Left lung (tissue), 14 donors: ENCODE results near the gene POLR3C. TPM values are rescaled to one million over a fixed set of nuclear protein-coding genes. Genes with fewer than 3 reads are reported as not detected.

Source experiments
- ATAC-seq: fragments of 200-7000 bp; cut with Tn5 transposase; one replicate; pipeline ENCODE4 v1.9.1; 2020; ENCODE audit warnings: moderate library complexity
- DNase-seq, 4 donors: peaks; one replicate each; pipeline ENCODE4 v3.0.0-alpha.2; 2013 to 2020
- H3K27ac ChIP-seq, 2 donors: fragments of 200-600 bp; sonication (generic) in 1 of 2; one replicate each; pipeline versions ENCODE4 v1.5.0 to v1.8.0; 2020 to 2021
- H3K27me3 ChIP-seq, 2 donors: fragments of 200-600 bp; sonication (generic) in 1 of 2; one replicate each; pipeline versions ENCODE4 v1.5.0 to v1.8.0; 2020 to 2021
- H3K36me3 ChIP-seq, 2 donors: fragments of 200-600 bp; sonication (generic) in 1 of 2; one replicate each; pipeline versions ENCODE4 v1.5.0 to v1.8.0; 2020 to 2021
- H3K4me1 ChIP-seq, 2 donors: fragments of 200-600 bp; one replicate each; pipeline ENCODE4 v1.8.0; 2021
- H3K4me3 ChIP-seq, 2 donors: fragments of 200-600 bp; sonication (generic) in 1 of 2; one replicate each; pipeline versions ENCODE4 v1.5.0 to v1.8.0; 2020 to 2021; ENCODE audit warnings: mild to moderate bottlenecking in 1 of 2
- H3K9me3 ChIP-seq, 2 donors: fragments of 200-600 bp; sonication (generic) in 1 of 2; one replicate each; pipeline versions ENCODE4 v1.5.0 to v1.8.0; 2020 to 2021
- intact Hi-C, 2 donors: fragments of 100-400 bp; cut with DNase I; formaldehyde crosslinking; loops; one replicate each; pipeline versions ENCODE4 v1.11.2 to v1.14.2; 2022
- long read RNA-seq, 12 donors: library from polyadenylated mRNA in 2 of 12; unstranded in 2 of 12; transcript quantifications; one replicate each; pipeline ENCODE4 v2.0.0 and lab custom pipeline, GENCODE V29; 2019 to 2026
- polyA plus RNA-seq, 6 donors: library from polyadenylated mRNA; unstranded; fragments of 120-200 nt; gene quantifications; one replicate each; pipeline ENCODE4 v1.2.1, GENCODE V29; 2013; ENCODE audit not compliant: insufficient read length in 6 of 6
- total RNA-seq, 2 donors: library from RNA; stranded (reverse); fragmentation: NEBNext Ultra II Directional; extraction: Animal tissue kit (Norgen Biotek cat#: 25700); gene quantifications; one replicate each; pipeline ENCODE4 v1.2.1, GENCODE V29; 2021
- TF ChIP-seq, protein P1 (sequence below), 2 donors: fragments of 200-600 bp; sonication (generic) in 1 of 2; IDR thresholded peaks; one replicate each; pipeline versions ENCODE4 v1.5.0 to v1.8.0; 2021; ENCODE audit warnings: antibody characterized with exemption in 2 of 2
- donor health status: DM: no; HTN: yes; CAD: no.
- donor health status: DM: no; HTN: no; CAD: no.

POLR3C gene, protein sequence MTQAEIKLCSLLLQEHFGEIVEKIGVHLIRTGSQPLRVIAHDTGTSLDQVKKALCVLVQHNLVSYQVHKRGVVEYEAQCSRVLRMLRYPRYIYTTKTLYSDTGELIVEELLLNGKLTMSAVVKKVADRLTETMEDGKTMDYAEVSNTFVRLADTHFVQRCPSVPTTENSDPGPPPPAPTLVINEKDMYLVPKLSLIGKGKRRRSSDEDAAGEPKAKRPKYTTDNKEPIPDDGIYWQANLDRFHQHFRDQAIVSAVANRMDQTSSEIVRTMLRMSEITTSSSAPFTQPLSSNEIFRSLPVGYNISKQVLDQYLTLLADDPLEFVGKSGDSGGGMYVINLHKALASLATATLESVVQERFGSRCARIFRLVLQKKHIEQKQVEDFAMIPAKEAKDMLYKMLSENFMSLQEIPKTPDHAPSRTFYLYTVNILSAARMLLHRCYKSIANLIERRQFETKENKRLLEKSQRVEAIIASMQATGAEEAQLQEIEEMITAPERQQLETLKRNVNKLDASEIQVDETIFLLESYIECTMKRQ
- total RNA-seq = 10 to 100 TPM; 20.1 to 27.4 TPM
- 10 to 100 TPM; 32.3 to 40.6 (median 36.8) TPM for polyA plus RNA-seq
- long read RNA-seq, donor 1, transcript POLR3C-201 (15 exons, 1,851 nt) = major isoform, 5 of 5 reads
- long read RNA-seq, donor 1, partial matches to known transcripts = 0 of 5 reads
- long read RNA-seq, donor 1, other reads (novel, unspliced or antisense) = 0 of 5 reads
- long read RNA-seq, donor 2, transcript POLR3C-201 (15 exons, 1,851 nt) = major isoform, 8 of 8 reads
- long read RNA-seq, donor 2, partial matches to known transcripts = 0 of 8 reads
- long read RNA-seq, donor 2, other reads (novel, unspliced or antisense) = 0 of 8 reads
- long read RNA-seq, donor 3, partial matches to known transcripts = 0 of 4 reads
- long read RNA-seq, donor 3, other reads (novel, unspliced or antisense) = 0 of 4 reads
- long read RNA-seq, donor 4, transcript POLR3C-201 (15 exons, 1,851 nt) = major isoform, 7 of 10 reads
- long read RNA-seq, donor 4, partial matches to known transcripts = 2 of 10 reads
- long read RNA-seq, donor 4, other reads (novel, unspliced or antisense) = 0 of 10 reads
- long read RNA-seq, donor 5, transcript POLR3C-201 (15 exons, 1,851 nt) = major isoform, 8 of 43 reads
- long read RNA-seq, donor 5, partial matches to known transcripts = 27 of 43 reads
- long read RNA-seq, donor 5, other reads (novel, unspliced or antisense) = 8 of 43 reads
- long read RNA-seq, donor 6, transcript POLR3C-201 (15 exons, 1,851 nt) = major isoform, 6 of 6 reads
- long read RNA-seq, donor 6, partial matches to known transcripts = 0 of 6 reads
- long read RNA-seq, donor 6, other reads (novel, unspliced or antisense) = 0 of 6 reads
- long read RNA-seq, donor 7, partial matches to known transcripts = 0 of 2 reads
- long read RNA-seq, donor 7, other reads (novel, unspliced or antisense) = 0 of 2 reads
- long read RNA-seq, donor 8, transcript POLR3C-201 (15 exons, 1,851 nt) = major isoform, 5 of 5 reads
- long read RNA-seq, donor 8, partial matches to known transcripts = 0 of 5 reads
- long read RNA-seq, donor 8, other reads (novel, unspliced or antisense) = 0 of 5 reads
- long read RNA-seq, donor 9 = 0 reads
- long read RNA-seq, donor 10, transcript POLR3C-201 (15 exons, 1,851 nt) = major isoform, 7 of 14 reads
- long read RNA-seq, donor 10, partial matches to known transcripts = 3 of 14 reads
- long read RNA-seq, donor 10, other reads (novel, unspliced or antisense) = 3 of 14 reads
- long read RNA-seq, donor 11, partial matches to known transcripts = 0 of 4 reads
- long read RNA-seq, donor 11, other reads (novel, unspliced or antisense) = 0 of 4 reads
- long read RNA-seq, donor 12, transcript POLR3C-201 (15 exons, 1,851 nt) = major isoform, 5 of 5 reads
- long read RNA-seq, donor 12, partial matches to known transcripts = 0 of 5 reads
- long read RNA-seq, donor 12, other reads (novel, unspliced or antisense) = 0 of 5 reads

DNA sequence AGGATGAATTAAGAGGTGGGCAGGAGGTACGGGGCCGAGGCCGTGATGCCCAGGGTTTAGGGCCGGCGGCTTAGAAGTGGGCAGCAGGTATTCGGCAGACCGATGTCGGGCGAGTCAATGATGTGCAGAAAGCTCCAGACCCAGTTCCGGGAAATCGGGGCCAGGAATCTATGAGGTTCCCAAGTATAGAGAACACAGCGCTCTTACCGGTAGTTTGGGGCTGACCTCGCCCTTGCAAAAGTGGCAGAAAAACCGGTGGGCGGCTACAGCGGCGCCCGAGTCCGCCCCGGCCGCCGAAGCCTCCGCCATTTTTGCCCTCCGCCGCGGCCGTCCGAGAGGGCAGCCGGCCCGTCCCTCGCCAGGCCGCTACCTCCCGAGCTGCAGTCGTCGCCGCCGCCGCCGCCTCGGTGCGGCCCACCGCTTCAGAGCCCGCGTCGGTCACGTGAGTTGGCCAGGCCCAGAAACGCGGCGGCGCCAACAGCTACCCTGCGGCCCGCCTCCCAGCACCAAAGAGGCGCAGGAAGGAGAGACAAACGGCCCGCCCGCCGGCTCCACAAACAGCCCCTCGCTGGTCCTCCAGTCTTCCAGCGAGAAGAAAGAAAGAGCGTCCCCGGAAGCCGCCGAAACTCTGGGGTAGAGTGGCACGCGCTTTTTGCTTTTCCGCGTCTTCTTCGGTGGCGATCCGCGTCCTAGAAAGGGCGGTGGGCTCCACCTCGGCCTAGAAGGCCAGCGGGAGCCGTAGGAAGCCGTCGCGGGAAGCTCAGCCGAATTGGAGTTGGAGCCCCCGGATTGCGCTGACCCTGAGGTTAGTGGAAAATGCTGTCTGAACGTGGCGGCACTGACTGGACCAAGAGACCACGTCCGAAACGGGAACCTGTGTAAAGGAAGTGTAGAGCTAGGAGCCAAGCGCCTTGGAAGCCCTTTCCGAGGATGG is at the start of gene POLR3C, which contains the start of gene RNF115:
POLR3C (plus strand) TSS at position 636 of the 934 bp plus-strand sequence. CDS start 1,577 bp downstream, outside the sequence.
RNF115 (minus strand) TSS at position 531 of the 934 bp plus-strand sequence; CDS start at position 309, 222 bp downstream.
- intact Hi-C loops = no loop called here
- ATAC-seq (peak; percentile 96), DNase-seq (peak; percentile 87 to 98 (median 92))
- Histone ChIP-seq H3K27me3 (no peaks in the 10 kb centered on the region), H3K4me1 (peaks cover 0 to 17% of the 10 kb centered on the region in 2 donors), H3K9me3 (no peaks in the 10 kb centered on the region), H3K36me3 (peaks cover 0 to 30% of the 10 kb centered on the region in 2 donors), H3K27ac (peak within 1 kb of the TSS; percentile 94 to 97), H3K4me3 (peak within 1 kb of the TSS; percentile 73)
- TF ChIP-seq, protein P1, sequence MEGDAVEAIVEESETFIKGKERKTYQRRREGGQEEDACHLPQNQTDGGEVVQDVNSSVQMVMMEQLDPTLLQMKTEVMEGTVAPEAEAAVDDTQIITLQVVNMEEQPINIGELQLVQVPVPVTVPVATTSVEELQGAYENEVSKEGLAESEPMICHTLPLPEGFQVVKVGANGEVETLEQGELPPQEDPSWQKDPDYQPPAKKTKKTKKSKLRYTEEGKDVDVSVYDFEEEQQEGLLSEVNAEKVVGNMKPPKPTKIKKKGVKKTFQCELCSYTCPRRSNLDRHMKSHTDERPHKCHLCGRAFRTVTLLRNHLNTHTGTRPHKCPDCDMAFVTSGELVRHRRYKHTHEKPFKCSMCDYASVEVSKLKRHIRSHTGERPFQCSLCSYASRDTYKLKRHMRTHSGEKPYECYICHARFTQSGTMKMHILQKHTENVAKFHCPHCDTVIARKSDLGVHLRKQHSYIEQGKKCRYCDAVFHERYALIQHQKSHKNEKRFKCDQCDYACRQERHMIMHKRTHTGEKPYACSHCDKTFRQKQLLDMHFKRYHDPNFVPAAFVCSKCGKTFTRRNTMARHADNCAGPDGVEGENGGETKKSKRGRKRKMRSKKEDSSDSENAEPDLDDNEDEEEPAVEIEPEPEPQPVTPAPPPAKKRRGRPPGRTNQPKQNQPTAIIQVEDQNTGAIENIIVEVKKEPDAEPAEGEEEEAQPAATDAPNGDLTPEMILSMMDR (IDR thresholded peaks at IDR 0.05) = no peak

DNA sequence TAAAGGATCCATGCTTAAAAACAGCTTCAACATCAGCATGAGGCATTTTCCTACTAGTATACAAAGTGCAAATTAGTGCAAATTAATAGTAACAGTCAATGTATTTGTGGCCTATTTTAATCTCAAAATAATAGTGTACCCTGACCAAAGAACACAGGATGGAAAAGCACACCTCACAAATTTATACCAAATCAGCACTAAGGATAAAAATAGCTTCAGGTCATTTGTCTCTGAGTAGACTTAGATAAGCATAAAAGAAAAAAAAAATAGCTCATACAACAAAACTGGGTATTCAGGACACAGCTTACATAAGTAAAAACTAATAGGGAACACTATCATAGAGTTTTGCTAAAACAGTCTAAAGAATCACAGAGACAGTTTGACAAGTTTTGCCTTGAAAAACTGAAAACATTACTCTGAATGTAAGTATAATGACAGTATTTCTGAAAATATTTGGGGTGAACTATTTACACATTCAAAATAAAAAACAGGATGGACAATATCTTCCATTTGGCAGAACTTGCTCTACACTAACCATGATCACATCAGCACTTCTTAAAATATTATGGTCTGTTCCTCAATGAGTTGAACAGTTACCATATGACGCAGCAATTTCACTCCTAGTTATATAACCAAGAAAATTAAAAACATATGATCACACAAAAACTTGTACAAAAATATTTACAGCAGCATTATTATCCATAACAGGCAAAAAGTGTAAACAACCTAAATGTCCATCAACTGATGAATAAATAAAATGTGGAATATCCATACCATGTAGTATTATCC is 46.4 kb upstream of the POLR3C start:
- Histone ChIP-seq H3K36me3 (peaks cover 0 to 22% of the 10 kb centered on the region in 2 donors), H3K9me3 (no peaks in the 10 kb centered on the region)
- ATAC-seq = no peak

DNA sequence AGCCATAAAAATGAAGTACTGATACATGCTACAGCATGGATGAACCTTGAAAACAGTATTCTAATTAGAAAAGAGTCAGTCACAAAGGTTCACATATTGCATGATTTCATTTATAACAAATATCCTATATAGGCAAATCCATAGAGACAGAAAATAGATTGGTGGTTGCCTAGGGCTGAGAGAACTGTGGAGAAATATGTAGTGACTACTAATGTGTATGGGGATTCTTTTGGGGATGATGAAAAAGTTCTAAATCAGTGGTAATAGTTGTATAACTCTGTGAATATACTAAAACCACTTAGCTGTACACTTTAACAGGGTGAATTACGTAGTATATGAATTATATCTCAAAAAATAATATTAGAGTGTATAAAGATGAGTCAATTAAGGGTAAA is 45.9 kb upstream of the POLR3C start:
- TF ChIP-seq, protein P1 (IDR thresholded peaks at IDR 0.05) = no peak
- Histone ChIP-seq H3K36me3 (peaks cover 0 to 22% of the 10 kb centered on the region in 2 donors), H3K9me3 (no peaks in the 10 kb centered on the region), H3K27ac (no peak overlapping the region), H3K27me3 (no peaks in the 10 kb centered on the region), H3K4me1 (no peaks in the 10 kb centered on the region), H3K4me3 (no peak overlapping the region)
- intact Hi-C loops = no loop called here
- ATAC-seq (no peak), DNase-seq (no peak)

More for the DNA sequence above, 46.4 kb upstream of the POLR3C start:
- Histone ChIP-seq H3K4me3 (no peak overlapping the region), H3K27ac (no peak overlapping the region), H3K4me1 (no peaks in the 10 kb centered on the region), H3K27me3 (no peaks in the 10 kb centered on the region)
- TF ChIP-seq, protein P1 (IDR thresholded peaks at IDR 0.05) = no peak
- no peak for DNase-seq
- intact Hi-C loops = no loop called here
